Measurements from ENCODE around the gene ATP6V0E1.
"Not testable (repeated sequence)": the region's sequence is repeated elsewhere in the genome, so short reads cannot be mapped to it uniquely, and the experiment has no call there.

ATP6V0E1 gene

DNA sequence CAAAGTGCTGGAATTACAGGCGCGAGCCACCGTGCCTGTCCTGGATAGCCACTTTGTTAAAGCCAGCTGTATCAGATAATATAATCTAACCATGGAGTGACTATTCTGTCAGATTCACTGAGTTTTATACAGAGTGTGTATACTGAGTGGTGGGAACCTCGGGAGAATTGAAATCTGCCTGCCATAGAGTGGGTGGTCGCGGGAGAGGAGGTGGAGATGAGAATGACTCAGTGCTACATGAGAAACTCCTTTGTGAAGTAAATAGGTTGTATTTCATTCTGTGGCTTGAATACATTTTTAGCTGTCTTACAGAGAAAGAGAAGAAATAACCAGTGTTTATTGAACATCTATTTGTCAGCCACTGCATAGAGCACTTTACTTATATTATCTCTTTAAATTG lies 26.4 kb downstream of the ATP6V0E1 start:
- DNase-seq, result no peak

DNA sequence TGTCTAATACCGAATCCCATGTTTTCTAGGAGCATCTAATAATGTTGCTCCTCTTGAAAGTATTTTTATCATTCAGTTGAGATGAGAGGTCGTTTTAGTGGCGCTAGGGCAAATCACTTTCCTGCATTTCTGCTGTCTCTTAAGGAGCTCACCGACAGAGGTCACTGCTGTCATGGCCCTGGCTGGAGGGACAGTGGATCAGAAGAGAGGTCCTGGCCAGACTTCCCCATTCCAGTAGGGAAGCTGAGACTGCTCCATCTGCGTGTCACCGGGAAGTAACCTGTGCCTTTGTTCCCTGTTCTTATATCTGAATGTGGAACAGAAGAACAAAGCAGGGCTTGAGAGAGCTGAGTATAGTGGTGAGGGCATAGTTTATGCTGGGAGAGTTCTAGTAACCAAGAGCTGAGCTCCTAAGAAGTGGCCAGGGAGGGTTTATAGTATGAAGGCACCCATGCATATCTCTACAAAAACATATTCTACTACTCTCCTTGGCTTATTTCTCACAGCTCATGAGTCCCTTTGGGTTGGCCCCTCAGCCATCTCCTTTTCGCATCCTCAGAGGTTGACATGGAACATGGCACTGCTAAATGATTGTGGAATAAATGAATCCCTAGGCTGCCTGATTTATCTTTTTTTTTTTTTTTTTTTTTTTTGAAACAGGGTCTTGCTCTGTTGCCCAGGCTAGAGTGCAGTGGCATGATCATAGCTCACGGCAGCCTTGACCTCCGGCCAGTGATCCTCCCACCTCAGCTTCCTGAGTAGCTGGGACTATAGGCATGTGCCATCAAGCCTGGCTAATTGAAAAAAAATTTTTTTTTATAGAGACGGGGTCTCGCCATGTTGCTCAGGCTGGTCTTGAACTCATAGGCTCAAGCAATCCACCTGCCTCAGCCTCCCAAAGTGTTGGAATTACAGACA lies 27.2 kb downstream of the ATP6V0E1 start:
- DNase-seq, result no peak

DNA sequence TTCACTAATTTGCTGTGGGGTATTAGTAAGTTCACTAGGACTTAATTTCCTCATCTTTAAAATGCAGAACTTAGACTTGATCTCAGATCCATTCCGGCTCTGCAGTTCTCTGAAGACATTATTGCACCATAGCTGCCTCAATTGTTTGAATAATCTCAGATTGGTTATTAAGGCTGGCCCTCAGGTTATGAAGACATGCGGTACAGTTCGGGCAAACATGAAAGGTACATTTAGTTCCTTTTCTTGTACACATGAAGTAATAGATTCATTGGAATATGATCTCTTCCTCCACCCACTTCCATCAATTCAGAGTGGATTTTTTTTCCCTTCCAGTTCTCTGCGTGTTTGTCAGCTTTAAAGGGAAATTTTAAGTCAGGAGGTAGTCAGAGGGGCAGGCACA lies 28.0 kb downstream of the ATP6V0E1 start:
- no peak for DNase-seq

DNA sequence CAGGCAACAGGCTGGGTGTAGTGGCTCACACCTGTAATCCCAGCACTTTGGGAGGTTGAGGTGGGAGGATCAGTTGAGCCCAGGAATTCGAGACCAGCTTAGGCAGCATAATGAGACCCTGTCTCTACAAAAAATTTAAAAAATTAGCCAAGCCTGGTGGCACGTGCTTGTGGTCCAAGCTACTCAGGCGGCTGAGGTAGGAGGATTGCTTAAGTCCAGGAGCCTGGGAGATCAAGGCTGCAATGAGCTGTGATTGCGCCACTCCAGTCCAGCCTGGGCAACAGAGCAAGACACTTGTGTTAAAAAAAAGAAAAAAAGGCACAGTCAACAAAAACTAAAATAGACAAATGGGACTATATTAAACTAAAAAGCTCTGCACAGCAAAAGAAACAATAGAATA lies 29.3 kb downstream of the ATP6V0E1 start:
- DNase-seq, result no peak

DNA sequence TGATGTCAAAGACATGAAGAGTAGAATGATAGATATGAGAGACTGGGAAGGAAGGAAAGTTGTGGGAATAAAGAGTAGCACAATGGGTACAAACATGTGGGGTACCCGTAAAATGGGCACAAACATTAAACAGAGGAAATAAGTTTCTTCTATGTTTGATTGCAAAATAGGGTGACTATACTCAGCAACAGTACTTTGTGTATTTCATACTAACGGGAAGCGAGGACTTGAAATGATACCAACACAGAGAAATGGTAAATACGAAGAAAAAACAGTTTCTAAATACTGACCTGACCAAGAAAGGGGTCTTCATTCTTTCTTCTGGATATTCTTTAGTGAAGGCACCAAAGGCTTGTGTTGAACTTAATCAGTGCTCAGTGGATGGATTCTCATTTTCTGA lies 31.1 kb downstream of the ATP6V0E1 start:
- no peak for DNase-seq

DNA sequence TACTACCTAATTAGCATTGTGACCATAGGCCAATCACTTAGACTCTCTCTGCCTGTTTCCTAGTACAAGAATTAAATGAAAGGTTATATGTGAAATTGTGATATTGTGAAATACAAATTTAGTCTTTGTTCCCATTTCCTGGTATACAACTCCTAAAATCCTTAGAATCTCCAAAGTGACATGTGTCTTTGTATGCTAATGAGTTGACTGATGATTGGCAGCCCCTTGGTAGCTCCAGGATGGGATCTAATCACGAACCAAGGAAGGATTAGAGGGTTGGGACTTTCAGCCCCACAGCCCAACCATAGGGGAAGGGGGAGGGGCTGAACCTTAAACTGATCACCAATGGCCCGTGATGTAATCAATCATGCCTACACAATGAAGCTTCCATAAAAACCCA lies 31.6 kb downstream of the ATP6V0E1 start:
- no peak for DNase-seq

DNA sequence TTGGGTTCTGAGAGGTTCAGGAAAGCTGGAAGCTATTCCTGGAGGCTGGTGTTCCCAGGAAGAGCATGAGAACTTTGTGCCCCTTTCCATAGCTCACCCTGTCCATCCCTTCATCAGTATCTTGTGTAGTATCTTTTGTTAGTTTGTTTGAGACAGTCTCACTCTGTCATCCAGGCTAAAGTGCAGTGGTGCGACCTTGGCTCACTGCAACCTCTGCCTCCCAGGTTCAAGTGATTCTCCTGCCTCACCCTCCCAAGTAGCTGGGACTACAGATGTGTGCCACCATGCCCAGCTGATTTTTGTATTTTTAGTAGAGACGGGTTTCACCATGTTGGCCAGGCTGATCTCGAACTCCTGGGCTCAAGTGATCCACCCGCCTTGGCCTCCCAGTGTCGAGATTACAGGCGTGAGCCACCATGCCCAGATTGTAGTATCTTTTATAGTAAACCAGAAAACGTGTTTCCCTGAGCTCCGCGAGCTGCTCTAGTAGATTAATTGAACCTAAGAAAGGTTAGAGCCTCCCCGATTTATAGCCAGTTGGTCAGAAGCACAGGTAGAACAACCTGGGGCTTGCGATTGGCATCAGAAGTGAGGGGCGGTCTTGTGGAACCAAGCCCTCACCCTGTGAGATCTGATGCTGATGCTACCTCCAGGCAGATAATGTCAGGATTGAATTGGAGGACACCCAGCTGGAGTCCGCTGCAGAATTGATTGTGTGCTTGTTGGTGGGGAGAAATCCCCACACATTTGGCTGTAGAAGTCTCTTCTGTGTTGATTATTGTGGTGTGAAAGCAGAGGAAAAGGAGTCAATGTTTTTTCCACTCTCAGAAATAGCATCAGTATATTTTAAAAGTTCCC lies 32.3 kb downstream of the ATP6V0E1 start:
- DNase-seq, result no peak

DNA sequence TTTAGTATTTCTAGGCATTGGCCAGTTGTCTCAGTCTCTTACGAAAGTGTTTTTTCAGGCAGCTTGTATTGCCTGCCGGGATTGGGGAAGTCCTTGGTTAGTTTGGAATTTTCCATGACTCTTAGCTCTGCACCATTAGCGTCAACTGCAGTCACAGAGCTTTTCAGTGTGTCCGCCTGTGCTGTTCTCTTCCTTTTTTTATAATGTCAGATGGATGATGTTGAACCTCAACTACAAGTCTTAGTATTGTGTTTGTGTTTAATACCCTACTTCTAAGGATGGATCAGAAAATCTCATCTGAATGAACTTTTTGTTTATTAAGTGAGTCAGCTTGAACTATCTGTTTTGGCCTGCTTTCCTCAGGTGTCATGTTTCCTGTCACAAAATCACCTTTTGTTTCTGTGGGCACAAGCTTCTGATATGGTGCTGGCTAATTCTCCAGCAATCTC lies 33.1 kb downstream of the ATP6V0E1 start:
- DNase-seq, result peak; percentile 22

DNA sequence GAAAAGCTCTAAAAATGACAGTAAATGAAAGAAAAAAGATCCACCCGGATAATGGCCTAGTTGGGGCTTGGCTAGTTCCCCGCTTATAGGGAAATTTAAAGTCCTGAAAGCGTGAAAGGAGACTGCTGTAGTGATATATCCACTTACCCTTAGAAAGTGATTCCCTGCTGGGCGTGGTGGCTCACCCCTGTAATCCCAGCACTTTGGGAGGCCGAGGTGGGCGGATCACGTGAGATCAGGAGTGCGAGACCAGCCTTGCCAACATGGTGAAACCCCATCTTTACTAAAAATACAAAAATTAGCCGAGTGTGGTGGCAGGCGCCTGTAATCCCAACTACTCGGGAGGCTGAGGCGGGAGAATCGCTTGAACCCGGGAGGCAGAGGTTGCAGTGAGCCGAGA lies 33.5 kb downstream of the ATP6V0E1 start:
- DNase-seq, result not testable (repeated sequence)

DNA sequence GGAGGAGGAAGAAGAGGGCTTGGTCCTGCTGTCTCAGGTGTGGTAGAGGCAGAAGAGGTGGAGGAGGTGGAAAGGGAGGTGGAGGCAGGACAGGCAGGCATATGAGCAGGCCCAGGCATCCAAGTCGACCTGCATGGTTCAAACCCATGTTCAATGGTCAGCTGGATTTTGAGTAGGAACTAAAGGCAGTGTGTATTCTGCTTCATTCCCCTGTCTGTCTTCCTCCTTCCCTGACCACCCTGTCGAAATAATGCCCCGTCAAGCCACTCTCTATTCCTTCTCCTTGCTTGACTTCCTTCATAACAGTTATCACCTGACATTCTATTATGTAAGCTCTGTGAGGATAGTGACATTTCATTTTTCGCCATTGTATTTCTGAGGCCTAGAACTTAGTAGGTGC lies 34.8 kb downstream of the ATP6V0E1 start:
- no peak for DNase-seq

DNA sequence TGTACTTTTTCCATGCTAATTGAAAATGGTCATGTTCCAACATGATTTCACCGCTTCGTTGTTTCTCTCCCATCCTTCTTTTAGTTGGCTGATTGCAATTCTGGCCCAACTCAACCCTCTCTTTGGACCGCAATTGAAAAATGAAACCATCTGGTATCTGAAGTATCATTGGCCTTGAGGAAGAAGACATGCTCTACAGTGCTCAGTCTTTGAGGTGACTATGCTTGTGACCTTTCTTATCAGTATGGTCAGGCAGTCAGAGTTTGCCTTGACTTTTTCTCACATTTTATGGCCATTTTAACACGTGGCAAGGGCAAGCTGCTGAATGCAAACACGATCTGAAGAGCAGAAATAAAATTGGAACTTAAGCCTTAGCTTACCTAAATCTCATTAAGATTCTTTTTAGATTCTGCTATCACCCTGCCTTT lies 36.6 kb downstream of the ATP6V0E1 start:
- DNase-seq, result no peak

DNA sequence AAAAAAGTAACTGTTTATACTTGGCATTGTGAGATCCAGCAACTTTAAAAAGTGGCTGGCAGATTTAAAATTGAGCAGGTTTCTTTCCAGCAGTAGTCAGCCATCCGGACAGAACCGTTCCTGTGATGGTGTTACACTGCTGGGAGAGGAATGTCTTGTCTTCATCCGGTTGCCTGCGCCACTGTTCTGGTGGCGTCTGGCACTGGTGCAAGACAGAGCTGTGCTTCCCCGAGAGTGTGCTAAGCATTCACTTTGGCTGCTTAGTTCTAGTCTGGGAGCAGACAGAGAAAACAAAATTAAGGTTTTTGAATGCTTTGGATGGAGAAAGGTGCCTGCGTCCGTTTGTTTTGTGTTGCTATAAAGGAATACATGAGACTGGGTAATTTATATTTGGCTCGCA lies 37.1 kb downstream of the ATP6V0E1 start:
- DNase-seq, result no peak

DNA sequence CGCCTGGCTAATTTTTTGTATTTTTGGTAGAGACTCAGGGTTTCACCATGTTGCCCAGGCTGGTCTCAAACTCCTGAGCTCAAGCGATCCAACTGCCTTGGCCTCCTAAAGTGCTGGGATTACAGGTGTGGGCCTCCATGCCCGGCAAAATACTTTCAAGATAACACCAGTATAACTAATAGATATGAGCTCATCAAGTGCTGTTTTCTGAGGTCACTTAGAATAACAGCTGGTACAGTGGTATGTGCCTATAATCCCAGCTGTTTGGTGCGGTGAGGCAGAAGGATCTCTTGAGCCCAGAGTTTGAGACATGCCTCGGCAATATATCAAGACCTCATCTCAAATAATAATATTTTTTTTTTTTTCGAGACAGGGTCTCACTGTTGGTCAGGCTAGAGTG lies 42.1 kb downstream of the ATP6V0E1 start:
- no peak for DNase-seq

DNA sequence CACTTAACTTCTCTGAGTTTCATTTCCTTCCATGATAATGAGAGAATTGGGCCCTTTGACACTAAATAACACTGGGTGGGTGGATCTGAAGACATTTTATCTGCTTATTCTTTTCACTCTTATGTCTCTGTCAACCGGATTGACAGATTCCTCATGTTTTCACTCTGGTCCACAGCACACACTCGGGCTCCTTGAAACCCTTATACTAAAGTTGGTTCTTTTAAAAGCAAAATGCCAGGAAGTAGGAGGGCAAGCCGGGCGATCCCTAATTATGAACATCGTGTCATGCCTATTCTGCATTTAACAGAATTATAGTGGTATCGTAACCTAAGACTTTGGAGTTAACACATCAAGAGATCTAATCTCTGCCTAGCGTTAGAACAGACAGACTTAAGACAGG lies 44.3 kb downstream of the ATP6V0E1 start:
- DNase-seq, result no peak

DNA sequence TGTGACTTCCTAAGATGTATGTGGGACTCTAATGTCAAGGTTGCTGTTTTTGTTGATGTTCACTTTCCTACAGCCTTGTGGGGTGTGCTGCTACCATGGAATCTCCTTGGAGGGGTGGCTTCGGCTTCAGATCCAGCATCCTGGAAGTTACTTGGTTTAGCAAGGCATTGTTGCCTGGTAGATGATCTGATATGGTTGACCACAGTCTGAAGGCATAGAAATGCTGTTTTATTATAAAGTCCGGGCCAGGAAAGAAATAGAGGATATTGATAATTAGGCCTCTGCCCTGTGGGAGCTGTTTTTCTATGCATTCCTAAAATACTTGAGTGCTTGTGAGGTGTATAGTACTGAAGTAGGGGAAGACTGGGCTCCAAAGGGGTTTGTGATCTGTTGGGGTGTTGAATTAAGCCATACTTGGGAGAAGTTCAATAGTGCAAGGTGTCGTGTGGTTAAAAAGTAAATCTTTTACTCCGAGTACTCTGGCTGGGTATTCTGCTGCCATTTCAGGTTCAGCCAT lies 45.3 kb downstream of the ATP6V0E1 start:
- no peak for DNase-seq

DNA sequence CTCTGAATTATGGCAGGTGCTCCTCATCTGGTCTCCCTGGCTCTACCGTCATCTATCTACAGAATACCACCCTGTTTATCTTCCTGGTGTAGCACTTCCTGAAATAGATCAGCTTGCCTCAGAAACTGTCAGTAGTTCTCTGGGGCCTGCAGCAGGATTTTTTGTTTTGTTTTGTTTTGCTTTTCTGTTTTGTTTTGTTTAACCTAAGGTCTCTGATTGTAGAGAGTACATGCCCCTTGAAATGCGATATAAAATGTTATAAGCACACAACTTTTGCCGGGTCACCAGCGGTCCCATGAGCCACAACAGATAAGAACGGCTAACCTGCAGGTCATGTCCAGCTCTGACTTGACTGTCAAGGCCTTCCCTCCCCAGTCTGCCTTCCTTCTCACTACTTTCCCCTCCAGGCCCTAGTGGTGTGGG lies 45.9 kb downstream of the ATP6V0E1 start:
- DNase-seq, result no peak

DNA sequence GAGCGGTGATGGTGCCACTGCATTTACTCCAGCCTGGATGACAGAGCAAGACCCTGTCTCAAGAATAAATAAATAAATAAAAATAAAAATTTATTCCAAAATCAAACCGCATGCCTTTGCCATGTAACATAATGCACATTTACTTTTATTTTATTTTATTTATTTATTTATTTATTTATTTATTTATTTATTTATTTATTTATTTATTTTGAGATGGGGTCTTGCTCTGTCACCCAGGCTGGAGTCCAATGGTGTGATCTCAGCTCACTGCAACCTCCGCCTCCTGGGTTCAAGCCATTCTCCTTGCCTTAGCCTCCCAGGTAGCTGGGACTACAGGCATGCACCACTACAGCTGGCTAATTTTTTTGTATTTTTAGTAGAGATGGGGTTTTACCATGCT lies 48.5 kb downstream of the ATP6V0E1 start:
- not testable (repeated sequence) for DNase-seq

DNA sequence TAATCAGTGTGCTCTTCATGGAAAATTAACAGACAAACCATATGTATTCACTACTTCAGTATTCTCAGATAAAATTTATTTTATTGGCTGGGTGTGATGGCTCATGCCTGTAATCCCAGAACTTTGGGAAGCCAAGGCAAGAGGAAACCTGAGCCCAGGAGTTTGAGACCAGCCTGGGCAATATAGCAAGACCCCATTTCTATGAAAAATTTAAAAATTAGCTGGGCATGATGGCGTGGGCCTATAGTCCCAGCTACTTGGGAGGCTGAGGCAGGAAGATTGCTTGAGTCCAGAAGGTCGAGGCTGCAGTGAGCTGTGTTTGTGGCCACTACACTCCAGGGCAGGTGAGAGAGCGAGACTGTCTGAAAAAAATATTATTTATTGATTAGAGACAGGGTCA lies 49.2 kb downstream of the ATP6V0E1 start:
- no peak for DNase-seq

DNA sequence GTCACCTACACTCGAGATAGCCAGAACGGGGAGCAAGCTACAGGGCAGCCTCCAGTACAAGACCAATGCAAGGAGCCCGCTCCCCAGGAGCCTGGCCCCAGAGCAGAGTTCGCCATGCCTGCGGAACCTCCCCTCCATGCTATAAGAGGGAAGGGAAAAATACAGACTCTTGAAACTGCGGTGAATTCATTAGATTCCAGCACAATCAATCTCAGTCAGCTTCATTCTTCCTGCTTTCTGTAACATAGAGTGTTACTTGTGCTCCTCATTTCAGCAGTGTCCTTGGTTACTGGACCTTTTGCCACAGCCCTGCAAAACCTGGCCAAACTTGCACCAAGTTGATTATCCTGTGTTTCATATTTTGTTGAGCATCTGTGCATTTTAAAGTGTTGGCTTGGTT lies 50.4 kb downstream of the ATP6V0E1 start:
- no peak for DNase-seq

DNA sequence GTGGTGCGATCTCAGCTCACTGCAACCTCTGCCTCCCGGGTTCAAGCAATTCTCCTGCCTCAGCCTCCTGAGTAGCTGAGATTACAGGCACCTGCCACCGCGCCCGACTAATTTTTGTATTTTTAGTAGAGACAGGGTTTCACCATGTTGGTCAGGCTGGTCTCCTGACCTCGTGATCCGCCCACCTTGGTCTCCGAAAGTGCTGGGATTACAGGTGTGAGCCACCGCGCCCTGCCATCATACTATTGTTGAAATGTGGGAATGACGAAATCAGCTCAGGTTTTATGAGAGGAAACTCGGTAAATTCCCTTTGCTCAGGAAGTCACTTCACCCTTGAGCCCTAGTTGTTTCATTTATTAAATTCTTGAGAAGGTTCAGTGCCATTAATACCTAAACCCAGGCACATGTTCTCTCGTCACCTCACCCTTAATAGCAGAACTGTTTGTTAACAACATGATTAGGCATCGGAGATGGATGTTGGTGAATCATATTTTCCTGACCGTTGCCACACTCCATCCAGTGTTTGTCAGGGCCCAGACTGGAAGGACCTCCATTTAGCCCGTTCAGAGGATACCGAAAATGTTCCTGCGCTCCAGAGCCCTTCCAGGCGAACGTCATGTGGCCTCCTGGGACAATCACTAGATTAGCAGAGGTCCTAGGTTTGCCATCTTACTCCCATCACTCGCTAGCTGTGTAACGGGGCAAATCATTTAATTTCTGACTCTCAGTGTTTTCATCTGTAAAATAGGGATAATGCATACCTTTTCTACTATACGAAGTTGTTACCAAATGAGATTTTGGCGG lies 52.5 kb downstream of the ATP6V0E1 start:
- DNase-seq, result no peak

DNA sequence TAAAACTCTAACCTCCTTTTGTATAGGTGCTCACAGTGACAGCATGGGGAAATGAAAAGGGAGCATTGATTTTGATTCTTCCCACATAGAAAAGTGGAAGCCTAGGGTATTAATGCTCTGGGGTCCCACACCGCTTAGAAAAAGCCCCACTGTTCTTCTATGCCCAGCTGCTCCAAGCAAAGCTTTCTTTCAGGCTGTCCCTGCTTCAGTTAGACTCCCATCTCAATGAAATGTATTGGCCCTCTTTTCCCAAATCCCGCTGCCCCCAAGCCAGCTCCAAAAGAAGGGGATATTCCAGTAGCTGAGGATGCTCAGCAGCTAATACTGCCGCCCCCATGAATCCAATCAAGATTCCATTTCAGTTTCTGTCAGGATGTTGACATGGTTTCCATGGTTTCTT lies 55.6 kb downstream of the ATP6V0E1 start:
- no peak for DNase-seq

DNA sequence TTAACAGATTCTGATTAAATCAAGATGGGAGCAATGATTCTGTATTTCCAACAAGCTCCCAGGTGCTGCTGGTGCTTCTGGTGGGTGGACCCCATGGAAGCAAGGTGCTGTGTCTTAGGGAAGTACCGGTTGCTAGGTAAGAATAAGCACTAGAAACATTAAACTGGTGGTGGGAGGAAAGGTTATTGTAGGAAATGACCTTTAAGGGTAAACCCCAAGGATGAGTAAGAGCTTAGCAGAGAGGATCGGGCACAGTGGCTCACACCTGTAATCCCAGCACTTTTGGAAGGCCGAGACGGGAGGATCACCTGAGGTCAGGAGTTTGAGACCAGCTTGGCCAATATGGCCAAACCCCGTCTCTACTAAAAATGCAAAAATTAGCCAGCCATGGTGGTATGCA lies 56.4 kb downstream of the ATP6V0E1 start:
- no peak for DNase-seq
